Measurements from ENCODE around the gene UBQLN3. TPM values are rescaled to one million over a fixed set of nuclear protein-coding genes. Genes with fewer than 3 reads are reported as not detected.

Gene UBQLN3
- total RNA-seq, 5 donors from 2014 or later (not counting 1 experiment from before 2014, with no cell fraction given): 0.16 to 0.37 (median 0.25) TPM; not detected in 2

DNA sequence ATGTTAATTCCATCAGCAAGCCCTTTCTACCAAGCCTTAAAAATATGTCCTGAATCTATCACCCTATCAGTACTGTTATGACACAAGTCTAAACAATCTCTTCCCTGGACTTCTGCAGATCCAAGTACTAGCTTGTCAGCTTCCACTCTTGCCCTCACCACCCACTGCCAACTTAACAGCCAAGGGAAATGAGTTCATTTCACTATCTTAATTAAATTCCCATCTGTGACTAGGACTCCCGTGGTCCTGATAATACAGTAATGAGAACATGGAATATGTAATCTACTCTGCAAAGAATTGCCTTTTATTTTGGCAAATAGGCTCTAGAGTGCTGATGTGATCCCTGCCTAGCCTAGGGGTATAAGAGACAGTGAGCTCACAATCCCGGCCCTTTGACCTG lies 10.1 kb downstream of the UBQLN3 start:
- Histone ChIP-seq H3K4me3 (ENCODE audit: control insufficient read depth in 1 of 2, extremely low read depth in 1 of 2, low read length in 1 of 2) (no peak overlapping the region), H3K36me3 (ENCODE audit: control insufficient read depth in 2 of 2, extremely low read depth in 1 of 2, insufficient read depth in 1 of 2, low read length in 1 of 2) (no peaks in the 10 kb centered on the region), H3K4me1 (ENCODE audit: control insufficient read depth in 1 of 2, extremely low read depth in 1 of 2, insufficient read depth in 2 of 2, low read length in 2 of 2) (no peaks in the 10 kb centered on the region), H3K9me3 (no peaks in the 10 kb centered on the region), H3K27me3 (replicated peaks in 1 of 2; ENCODE audit: control insufficient read depth in 2 of 2, extremely low read depth in 1 of 2, insufficient read depth in 2 of 2, low read length in 1 of 2) (no peaks in the 10 kb centered on the region), H3K27ac (ENCODE audit: low read length) (no peak overlapping the region)
- H3K27me3 Mint-ChIP-seq: peaks cover 7 to 8% of the 10 kb centered on the region in 2 donors
- WGBS (ENCODE audit: insufficient coverage): no CpG with 5 or more reads among the region's 2 CpGs
- H3K36me3 Mint-ChIP-seq: no peaks in the 10 kb centered on the region
- H3K27ac Mint-ChIP-seq: no peak overlapping the region
- ChIA-PET POLR2A (no interaction called here), CTCF (interaction anchor here in 1 of 2 donors (0.5 kb wide), 1 partner anchor 14 kb away, joined by 7 read pairs; no protein-coding TSS in a partner anchor)
- no peak for DNase-seq
- ATAC-seq (replicated peaks in 1 of 4): no peak
- H3K4me1 Mint-ChIP-seq: no peaks in the 10 kb centered on the region
- H3K4me3 Mint-ChIP-seq: no peak overlapping the region
- no peaks in the 10 kb centered on the region for H3K9me3 Mint-ChIP-seq

DNA sequence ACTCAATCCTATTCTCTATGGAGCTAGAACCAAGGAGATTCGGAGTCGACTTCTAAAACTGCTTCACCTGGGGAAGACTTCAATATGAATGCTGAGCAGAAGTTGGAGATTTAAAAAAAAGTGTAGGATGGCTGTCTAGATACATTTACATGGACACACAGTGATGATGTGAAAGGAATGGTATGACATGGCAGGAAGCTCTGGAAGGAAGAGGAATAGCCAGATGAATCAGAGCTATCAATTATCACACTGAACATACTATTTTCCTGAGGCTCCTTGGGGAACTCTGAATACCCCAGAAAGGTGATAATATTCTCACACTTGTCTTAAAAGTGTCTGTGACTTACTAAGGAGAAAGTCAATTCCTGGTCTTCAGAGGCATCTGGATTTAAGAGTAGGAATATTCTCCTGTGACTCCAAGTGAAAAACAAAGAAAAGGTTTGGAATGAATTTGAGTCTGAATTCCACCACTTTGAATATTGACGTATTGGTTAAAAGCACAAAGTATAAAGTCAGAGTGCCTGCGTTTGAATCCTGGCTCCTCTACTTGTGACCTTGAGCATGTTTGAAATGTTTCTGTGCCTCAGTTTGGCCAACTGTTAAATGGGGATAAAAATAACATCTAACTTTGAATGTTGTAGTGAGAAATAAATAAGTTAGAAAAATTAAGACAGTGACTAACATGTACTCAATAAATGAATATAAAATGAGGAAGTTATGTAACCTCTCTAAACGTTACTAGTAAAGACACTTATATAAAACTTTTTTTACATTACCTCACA lies 20.0 kb downstream of the UBQLN3 start:
- H3K4me3 ChIP-seq (ENCODE audit: control insufficient read depth in 1 of 2, extremely low read depth in 1 of 2, low read length in 1 of 2): no peak overlapping the region
- Mint-ChIP-seq H3K9me3 (no peaks in the 10 kb centered on the region), H3K4me3 (no peak overlapping the region), H3K27me3 (peaks cover 0 to 14% of the 10 kb centered on the region in 2 donors), H3K4me1 (no peaks in the 10 kb centered on the region), H3K27ac (no peak overlapping the region), H3K36me3 (no peaks in the 10 kb centered on the region)
- peaks cover 0 to 3% of the 10 kb centered on the region in 2 experiments for H3K27me3 ChIP-seq (replicated peaks in 1 of 2; ENCODE audit: control insufficient read depth in 2 of 2, extremely low read depth in 1 of 2, insufficient read depth in 2 of 2, low read length in 1 of 2)
- no peak for DNase-seq
- WGBS (ENCODE audit: insufficient coverage): no CpG with 5 or more reads among the region's 5 CpGs
- POLR2A ChIA-PET: no interaction called here
- ATAC-seq (replicated peaks in 1 of 4): no peak
- CTCF ChIA-PET: no interaction called here
- H3K9me3 ChIP-seq: no peaks in the 10 kb centered on the region
- H3K36me3 ChIP-seq (ENCODE audit: control insufficient read depth in 2 of 2, extremely low read depth in 1 of 2, insufficient read depth in 1 of 2, low read length in 1 of 2): no peaks in the 10 kb centered on the region
- no peaks in the 10 kb centered on the region for H3K4me1 ChIP-seq (ENCODE audit: control insufficient read depth in 1 of 2, extremely low read depth in 1 of 2, insufficient read depth in 2 of 2, low read length in 2 of 2)
- no peak overlapping the region for H3K27ac ChIP-seq (ENCODE audit: low read length)

DNA sequence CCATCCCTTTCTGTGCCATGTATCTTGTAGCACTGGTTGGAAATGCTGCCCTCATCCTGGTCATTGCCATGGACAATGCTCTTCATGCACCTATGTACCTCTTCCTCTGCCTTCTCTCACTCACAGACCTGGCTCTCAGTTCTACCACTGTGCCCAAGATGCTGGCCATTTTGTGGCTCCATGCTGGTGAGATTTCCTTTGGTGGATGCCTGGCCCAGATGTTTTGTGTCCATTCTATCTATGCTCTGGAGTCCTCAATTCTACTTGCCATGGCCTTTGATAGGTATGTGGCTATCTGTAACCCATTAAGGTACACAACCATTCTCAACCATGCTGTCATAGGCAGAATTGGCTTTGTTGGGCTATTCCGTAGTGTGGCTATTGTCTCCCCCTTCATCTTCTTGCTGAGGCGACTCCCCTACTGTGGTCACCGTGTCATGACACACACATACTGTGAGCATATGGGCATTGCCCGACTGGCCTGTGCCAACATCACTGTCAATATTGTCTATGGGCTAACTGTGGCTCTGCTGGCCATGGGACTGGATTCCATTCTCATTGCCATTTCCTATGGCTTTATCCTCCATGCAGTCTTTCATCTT lies 20.9 kb downstream of the UBQLN3 start:
- CTCF ChIA-PET: no interaction called here
- no peaks in the 10 kb centered on the region for H3K9me3 ChIP-seq
- Mint-ChIP-seq H3K27ac (no peak overlapping the region), H3K4me1 (no peaks in the 10 kb centered on the region), H3K36me3 (no peaks in the 10 kb centered on the region), H3K9me3 (no peaks in the 10 kb centered on the region), H3K4me3 (no peak overlapping the region), H3K27me3 (peaks cover 0 to 11% of the 10 kb centered on the region in 2 donors)
- ATAC-seq (replicated peaks in 1 of 4) (no peak), DNase-seq (no peak)
- peaks cover 0 to 3% of the 10 kb centered on the region in 2 experiments for H3K27me3 ChIP-seq (replicated peaks in 1 of 2; ENCODE audit: control insufficient read depth in 2 of 2, extremely low read depth in 1 of 2, insufficient read depth in 2 of 2, low read length in 1 of 2)
- H3K36me3 ChIP-seq (ENCODE audit: control insufficient read depth in 2 of 2, extremely low read depth in 1 of 2, insufficient read depth in 1 of 2, low read length in 1 of 2): no peaks in the 10 kb centered on the region
- H3K4me3 ChIP-seq (ENCODE audit: control insufficient read depth in 1 of 2, extremely low read depth in 1 of 2, low read length in 1 of 2): no peak overlapping the region
- POLR2A ChIA-PET: no interaction called here
- 95% methylated on average over 4 of the region's 4 CpGs for WGBS (ENCODE audit: insufficient coverage)
- H3K27ac ChIP-seq (ENCODE audit: low read length): no peak overlapping the region
- H3K4me1 ChIP-seq (ENCODE audit: control insufficient read depth in 1 of 2, extremely low read depth in 1 of 2, insufficient read depth in 2 of 2, low read length in 2 of 2): no peaks in the 10 kb centered on the region

DNA sequence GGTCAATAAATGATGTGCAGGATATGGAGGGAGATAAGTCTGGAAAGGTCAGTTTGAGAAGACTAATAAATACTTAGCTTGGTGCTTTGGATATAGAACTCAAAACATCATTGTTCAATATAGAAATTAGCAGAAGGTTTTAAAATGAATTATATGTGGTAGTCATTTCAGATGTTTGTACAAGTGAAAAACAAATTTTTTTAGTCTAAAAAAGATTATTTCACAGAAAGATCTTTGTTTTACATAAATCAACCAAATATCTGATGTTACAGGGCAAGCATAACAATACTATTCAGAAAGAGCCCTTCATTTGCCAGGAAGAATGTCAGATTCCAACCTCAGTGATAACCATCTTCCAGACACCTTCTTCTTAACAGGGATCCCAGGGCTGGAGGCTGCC lies 21.4 kb downstream of the UBQLN3 start, which contains the start of gene OR52D1:
Gene OR52D1 (plus strand): TSS at position 301 of the 400 bp plus-strand sequence. CDS start 22 bp downstream, at position 323.
- ChIA-PET CTCF (no interaction called here), POLR2A (no interaction called here)
- Histone ChIP-seq H3K4me1 (ENCODE audit: control insufficient read depth in 1 of 2, extremely low read depth in 1 of 2, insufficient read depth in 2 of 2, low read length in 2 of 2) (no peaks in the 10 kb centered on the region), H3K4me3 (ENCODE audit: control insufficient read depth in 1 of 2, extremely low read depth in 1 of 2, low read length in 1 of 2) (no peak within 1 kb of the TSS), H3K27ac (ENCODE audit: low read length) (no peak within 1 kb of the TSS), H3K36me3 (ENCODE audit: control insufficient read depth in 2 of 2, extremely low read depth in 1 of 2, insufficient read depth in 1 of 2, low read length in 1 of 2) (no peaks in the 10 kb centered on the region), H3K9me3 (no peaks in the 10 kb centered on the region), H3K27me3 (replicated peaks in 1 of 2; ENCODE audit: control insufficient read depth in 2 of 2, extremely low read depth in 1 of 2, insufficient read depth in 2 of 2, low read length in 1 of 2) (peaks cover 0 to 3% of the 10 kb centered on the region in 2 experiments)
- ATAC-seq (replicated peaks in 1 of 4) (no peak), DNase-seq (no peak)
- Mint-ChIP-seq H3K9me3 (no peaks in the 10 kb centered on the region), H3K27me3 (peaks cover 0 to 11% of the 10 kb centered on the region in 2 donors), H3K27ac (no peak within 1 kb of the TSS), H3K4me1 (no peaks in the 10 kb centered on the region), H3K36me3 (no peaks in the 10 kb centered on the region), H3K4me3 (no peak within 1 kb of the TSS)

DNA sequence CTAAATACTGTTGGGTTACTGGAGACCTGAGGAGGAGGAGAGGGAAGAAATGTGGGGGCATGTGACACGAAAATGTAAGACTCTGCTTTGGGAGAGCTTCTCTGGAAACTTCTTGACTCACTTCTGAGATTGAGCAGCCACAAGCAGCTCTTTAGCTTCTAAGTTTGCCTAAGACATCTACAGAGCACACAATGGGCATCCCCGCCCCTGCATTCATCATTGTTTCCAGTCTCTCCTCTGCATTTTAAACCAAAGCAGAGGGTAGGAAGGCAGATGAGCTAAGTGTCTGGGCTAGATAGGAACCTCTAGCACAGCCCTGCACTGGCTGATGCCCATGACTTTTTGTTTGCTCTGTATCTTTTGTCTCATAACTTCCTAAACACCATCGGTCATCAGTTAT lies 23.3 kb downstream of the UBQLN3 start:
- Histone ChIP-seq H3K27ac (ENCODE audit: low read length) (no peak overlapping the region), H3K4me3 (ENCODE audit: control insufficient read depth in 1 of 2, extremely low read depth in 1 of 2, low read length in 1 of 2) (no peak overlapping the region), H3K36me3 (ENCODE audit: control insufficient read depth in 2 of 2, extremely low read depth in 1 of 2, insufficient read depth in 1 of 2, low read length in 1 of 2) (no peaks in the 10 kb centered on the region), H3K9me3 (no peaks in the 10 kb centered on the region), H3K4me1 (ENCODE audit: control insufficient read depth in 1 of 2, extremely low read depth in 1 of 2, insufficient read depth in 2 of 2, low read length in 2 of 2) (no peaks in the 10 kb centered on the region), H3K27me3 (replicated peaks in 1 of 2; ENCODE audit: control insufficient read depth in 2 of 2, extremely low read depth in 1 of 2, insufficient read depth in 2 of 2, low read length in 1 of 2) (peaks cover 0 to 3% of the 10 kb centered on the region in 2 experiments)
- Mint-ChIP-seq H3K4me1 (no peaks in the 10 kb centered on the region), H3K36me3 (no peaks in the 10 kb centered on the region), H3K27me3 (peaks cover 0 to 7% of the 10 kb centered on the region in 2 donors), H3K9me3 (no peaks in the 10 kb centered on the region), H3K27ac (no peak overlapping the region), H3K4me3 (no peak overlapping the region)
- POLR2A ChIA-PET: no interaction called here
- 20% methylated on average over 1 of the region's 3 CpGs for WGBS (ENCODE audit: insufficient coverage)
- CTCF ChIA-PET: no interaction called here
- ATAC-seq (replicated peaks in 1 of 4): no peak
- no peak for DNase-seq

DNA sequence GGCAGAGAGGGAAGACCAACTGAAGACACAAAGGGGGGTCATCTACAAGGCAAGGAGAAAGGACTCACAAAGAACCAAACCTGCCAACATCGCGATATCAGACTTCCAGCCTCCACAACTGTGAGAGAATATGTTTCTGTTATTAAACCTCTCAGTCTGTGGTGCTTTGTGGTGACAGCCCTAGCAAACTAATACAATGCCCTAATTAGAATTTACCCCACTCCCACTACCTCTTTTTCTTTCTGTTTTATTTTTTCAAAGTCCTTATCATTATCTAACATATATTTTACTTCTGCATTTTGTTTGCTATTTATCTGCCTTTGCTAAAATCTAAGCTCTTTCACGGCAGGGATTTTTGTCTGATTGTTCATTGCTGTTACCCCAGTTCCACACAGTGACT lies 23.8 kb downstream of the UBQLN3 start:
- CTCF ChIA-PET: no interaction called here
- no peak overlapping the region for H3K27ac Mint-ChIP-seq
- H3K4me1 Mint-ChIP-seq: no peaks in the 10 kb centered on the region
- H3K9me3 ChIP-seq: no peaks in the 10 kb centered on the region
- H3K27me3 Mint-ChIP-seq: peaks cover 0 to 7% of the 10 kb centered on the region in 2 donors
- no peak for DNase-seq
- no peaks in the 10 kb centered on the region for H3K36me3 Mint-ChIP-seq
- peaks cover 0 to 3% of the 10 kb centered on the region in 2 experiments for H3K27me3 ChIP-seq (replicated peaks in 1 of 2; ENCODE audit: control insufficient read depth in 2 of 2, extremely low read depth in 1 of 2, insufficient read depth in 2 of 2, low read length in 1 of 2)
- H3K4me3 Mint-ChIP-seq: no peak overlapping the region
- H3K9me3 Mint-ChIP-seq: no peaks in the 10 kb centered on the region
- no peak for ATAC-seq (replicated peaks in 1 of 4)
- WGBS (ENCODE audit: insufficient coverage): no CpG with 5 or more reads among the region's 3 CpGs
- POLR2A ChIA-PET: no interaction called here
- no peaks in the 10 kb centered on the region for H3K36me3 ChIP-seq (ENCODE audit: control insufficient read depth in 2 of 2, extremely low read depth in 1 of 2, insufficient read depth in 1 of 2, low read length in 1 of 2)
- no peaks in the 10 kb centered on the region for H3K4me1 ChIP-seq (ENCODE audit: control insufficient read depth in 1 of 2, extremely low read depth in 1 of 2, insufficient read depth in 2 of 2, low read length in 2 of 2)
- no peak overlapping the region for H3K27ac ChIP-seq (ENCODE audit: low read length)
- H3K4me3 ChIP-seq (ENCODE audit: control insufficient read depth in 1 of 2, extremely low read depth in 1 of 2, low read length in 1 of 2): no peak overlapping the region

Data from T-cell (primary cell).